Breast epithelium (tissue), 3 donors: ENCODE measurements around the gene ATG14.

Experiments used
- CTCF ChIP-seq, 3 donors: fragments of 450-650 bp; IDR thresholded peaks; one replicate each; pipeline ENCODE4 v1.5.1; 2016 to 2017; ENCODE audit warnings: antibody characterized with exemption in 3 of 3, mild to moderate bottlenecking in 3 of 3, moderate library complexity in 3 of 3
- POLR2A ChIP-seq: fragments of 450-650 bp; IDR thresholded peaks from one replicate; pipeline ENCODE4 v1.6.1; 2016; ENCODE audit warnings: antibody characterized with exemption, mild to moderate bottlenecking, moderate library complexity

GRCh38 chr14:55381040-55381439 is 30.6 kb downstream of the ATG14 start:
- TF ChIP-seq POLR2A (no peak), CTCF (IDR thresholded peaks at IDR 0.05) (no peak)
